Cardiac muscle cell (in vitro differentiated cells and primary cell): ENCODE measurements around the gene PTPRM. TPM values are rescaled to one million over a fixed set of nuclear protein-coding genes. Genes with fewer than 3 reads are reported as not detected.
A peak's percentile ranks its signal among the peaks of the same experiment; 100 is the strongest.

ENCODE experiments used
- DNase-seq, 2 donors: peaks; one replicate each; pipeline versions ENCODE4 v3.0.0 to v3.0.0-alpha.2; 2010 to 2017; ENCODE audit warnings: low read depth in 1 of 2, low spot score in 1 of 2
- H3K27ac ChIP-seq: fragments of 200-600 bp; sonication (generic); 2 replicates; pipeline ENCODE4 v1.5.1; 2016
- H3K27me3 ChIP-seq: fragments of 200-600 bp; sonication (generic); 2 replicates; pipeline ENCODE4 v1.6.0; 2016; ENCODE audit warnings: control low read depth
- H3K36me3 ChIP-seq: fragments of 200-600 bp; sonication (generic); 2 replicates; pipeline ENCODE4 v1.5.1; 2016; ENCODE audit warnings: control low read depth
- H3K4me1 ChIP-seq: fragments of 200-600 bp; sonication (generic); 2 replicates; pipeline ENCODE4 v1.8.1; 2017; ENCODE audit warnings: low read depth, mild to moderate bottlenecking, mixed run types
- H3K4me3 ChIP-seq: fragments of 200-600 bp; sonication (generic); 2 replicates; pipeline ENCODE4 v1.5.1; 2016; ENCODE audit warnings: mild to moderate bottlenecking
- H3K9me3 ChIP-seq: fragments of 200-600 bp; sonication (generic); 2 replicates; pipeline ENCODE4 v1.5.1; 2017; ENCODE audit warnings: low read depth, mild to moderate bottlenecking, control low read depth
- polyA plus RNA-seq: library from polyadenylated mRNA; unstranded; fragments of >200 nt; fragmentation: Nextera tagmentation; extraction: Ambion mirVana; gene quantifications from 2 replicates; pipeline ENCODE4 v1.2.1, GENCODE V29; 2016
- total RNA-seq: library from RNA; depleted of rRNA; stranded (reverse); fragments of >200 nt; gene quantifications from 2 replicates; pipeline ENCODE4 v1.2.3, GENCODE V29; 2016
- TF ChIP-seq, protein P1 (sequence below): IDR thresholded peaks from 2 replicates; pipeline ENCODE4 v1.5.1; 2012; ENCODE audit warnings: low read depth, mild to moderate bottlenecking, low read length

Gene PTPRM
- total and polyA plus RNA-seq, 2 experiments from 2014 or later = 26.5 to 48.8 TPM

DNA sequence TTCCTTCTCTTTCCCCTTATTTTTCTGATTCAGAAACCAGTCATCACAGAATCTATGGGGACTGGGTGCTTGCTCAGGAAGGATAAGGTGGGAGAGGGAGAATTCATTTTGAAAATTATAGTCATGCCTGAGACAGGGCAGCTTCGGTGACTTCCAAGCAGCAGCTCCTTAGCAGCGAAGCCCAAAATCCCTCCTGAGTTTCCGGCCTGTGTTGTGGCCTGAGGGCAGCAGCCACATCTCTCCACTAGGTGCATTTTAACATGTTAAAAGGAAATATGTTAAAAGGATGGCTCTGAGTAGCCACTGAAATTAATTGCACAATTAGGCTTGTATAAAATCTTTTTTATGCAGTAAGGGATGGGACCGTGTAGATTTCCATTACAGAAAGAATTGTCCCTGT, 835.1 kb downstream of the PTPRM start:
- no peak overlapping the region for H3K27ac ChIP-seq
- TF ChIP-seq, protein P1, sequence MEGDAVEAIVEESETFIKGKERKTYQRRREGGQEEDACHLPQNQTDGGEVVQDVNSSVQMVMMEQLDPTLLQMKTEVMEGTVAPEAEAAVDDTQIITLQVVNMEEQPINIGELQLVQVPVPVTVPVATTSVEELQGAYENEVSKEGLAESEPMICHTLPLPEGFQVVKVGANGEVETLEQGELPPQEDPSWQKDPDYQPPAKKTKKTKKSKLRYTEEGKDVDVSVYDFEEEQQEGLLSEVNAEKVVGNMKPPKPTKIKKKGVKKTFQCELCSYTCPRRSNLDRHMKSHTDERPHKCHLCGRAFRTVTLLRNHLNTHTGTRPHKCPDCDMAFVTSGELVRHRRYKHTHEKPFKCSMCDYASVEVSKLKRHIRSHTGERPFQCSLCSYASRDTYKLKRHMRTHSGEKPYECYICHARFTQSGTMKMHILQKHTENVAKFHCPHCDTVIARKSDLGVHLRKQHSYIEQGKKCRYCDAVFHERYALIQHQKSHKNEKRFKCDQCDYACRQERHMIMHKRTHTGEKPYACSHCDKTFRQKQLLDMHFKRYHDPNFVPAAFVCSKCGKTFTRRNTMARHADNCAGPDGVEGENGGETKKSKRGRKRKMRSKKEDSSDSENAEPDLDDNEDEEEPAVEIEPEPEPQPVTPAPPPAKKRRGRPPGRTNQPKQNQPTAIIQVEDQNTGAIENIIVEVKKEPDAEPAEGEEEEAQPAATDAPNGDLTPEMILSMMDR = no peak
- no peak overlapping the region for H3K4me3 ChIP-seq
- no peaks in the 10 kb centered on the region for H3K27me3 ChIP-seq
- H3K4me1 ChIP-seq = no peaks in the 10 kb centered on the region
- H3K36me3 ChIP-seq = peaks cover 2% of the 10 kb centered on the region
- DNase-seq = no peak
- no peaks in the 10 kb centered on the region for H3K9me3 ChIP-seq

DNA sequence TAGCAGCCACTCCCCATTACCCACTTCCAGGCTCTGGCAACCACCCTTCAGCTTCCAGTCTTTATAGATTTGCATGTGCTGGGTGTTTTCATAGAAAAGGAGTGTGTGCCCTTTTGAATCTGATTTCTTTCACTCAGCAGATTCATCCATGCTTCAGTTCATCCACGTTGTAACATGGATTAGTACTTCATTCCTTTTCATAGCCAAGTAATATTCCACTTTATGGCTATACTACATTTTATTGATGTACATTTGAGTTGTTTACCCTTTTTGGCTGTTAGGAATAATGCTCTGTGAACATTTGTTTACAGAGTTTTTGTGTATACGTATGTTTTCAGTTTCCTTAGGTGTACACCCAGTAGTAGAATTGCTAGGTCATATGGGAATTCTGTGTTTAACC, 836.6 kb downstream of the PTPRM start:
- Histone ChIP-seq H3K9me3 (no peaks in the 10 kb centered on the region), H3K27me3 (no peaks in the 10 kb centered on the region), H3K27ac (no peak overlapping the region), H3K4me3 (no peak overlapping the region), H3K36me3 (peaks cover 2% of the 10 kb centered on the region), H3K4me1 (no peaks in the 10 kb centered on the region)
- TF ChIP-seq, protein P1 = no peak
- DNase-seq = no peak

DNA sequence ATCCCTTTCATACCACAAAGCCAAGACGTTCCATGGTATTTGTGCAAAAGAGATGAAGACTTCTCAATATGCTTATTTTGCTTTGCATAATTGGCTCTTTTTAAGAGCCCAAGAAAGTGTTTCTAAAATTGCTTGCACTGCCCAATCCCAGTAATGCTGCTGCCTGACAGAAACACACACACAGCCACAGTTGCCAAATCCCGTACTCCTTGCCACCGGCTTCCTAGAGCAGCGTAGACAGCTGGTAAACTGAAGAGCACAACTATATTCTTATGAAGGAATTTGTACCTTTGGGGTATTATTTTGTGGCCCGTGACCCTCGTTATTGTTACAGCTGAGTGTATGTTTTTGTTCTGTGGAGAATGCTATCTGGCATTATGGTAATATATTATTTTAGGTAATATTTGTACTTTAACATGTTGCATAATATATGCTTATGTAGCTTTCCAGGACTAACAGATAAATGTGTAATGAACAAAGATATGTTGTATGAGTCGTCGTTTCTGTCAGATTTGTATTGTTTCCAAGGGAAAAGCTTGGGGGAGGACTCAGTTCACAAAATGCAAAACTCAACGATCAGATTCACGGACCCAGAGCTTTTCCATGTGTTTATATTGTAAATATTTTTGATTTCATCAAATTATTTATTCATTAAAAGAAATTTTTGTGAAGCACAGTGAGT, 839.2 kb downstream of the PTPRM start:
- TF ChIP-seq, protein P1 = no peak
- H3K27ac ChIP-seq = no peak overlapping the region
- peak in 1 of 2 donors; percentile 32 for DNase-seq
- no peaks in the 10 kb centered on the region for H3K4me1 ChIP-seq
- no peaks in the 10 kb centered on the region for H3K27me3 ChIP-seq
- no peaks in the 10 kb centered on the region for H3K9me3 ChIP-seq
- peaks cover 2% of the 10 kb centered on the region for H3K36me3 ChIP-seq
- no peak overlapping the region for H3K4me3 ChIP-seq

DNA sequence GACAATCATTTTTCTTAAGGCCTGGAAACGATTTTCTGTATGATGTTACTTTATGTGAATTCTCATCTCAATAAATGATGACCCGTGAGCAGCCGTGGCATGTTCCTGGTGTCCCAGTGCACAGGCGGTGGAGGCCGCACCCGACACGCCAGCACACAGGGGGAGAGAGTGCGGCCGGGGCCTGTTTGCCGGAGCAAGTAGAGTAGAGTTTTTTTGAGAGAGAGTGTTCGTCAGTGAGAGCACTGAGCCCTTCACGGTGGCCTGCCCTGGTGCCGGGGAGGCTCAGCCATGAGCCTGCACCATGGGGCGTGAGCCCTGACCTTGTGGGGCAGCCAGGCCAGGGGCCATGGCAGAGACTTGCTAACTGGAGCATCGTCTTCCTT, 839.7 kb downstream of the PTPRM start:
- no peaks in the 10 kb centered on the region for H3K4me1 ChIP-seq
- no peaks in the 10 kb centered on the region for H3K9me3 ChIP-seq
- H3K27ac ChIP-seq = no peak overlapping the region
- H3K4me3 ChIP-seq = no peak overlapping the region
- TF ChIP-seq, protein P1 = no peak
- H3K27me3 ChIP-seq = no peaks in the 10 kb centered on the region
- peaks cover 2% of the 10 kb centered on the region for H3K36me3 ChIP-seq
- no peak for DNase-seq

DNA sequence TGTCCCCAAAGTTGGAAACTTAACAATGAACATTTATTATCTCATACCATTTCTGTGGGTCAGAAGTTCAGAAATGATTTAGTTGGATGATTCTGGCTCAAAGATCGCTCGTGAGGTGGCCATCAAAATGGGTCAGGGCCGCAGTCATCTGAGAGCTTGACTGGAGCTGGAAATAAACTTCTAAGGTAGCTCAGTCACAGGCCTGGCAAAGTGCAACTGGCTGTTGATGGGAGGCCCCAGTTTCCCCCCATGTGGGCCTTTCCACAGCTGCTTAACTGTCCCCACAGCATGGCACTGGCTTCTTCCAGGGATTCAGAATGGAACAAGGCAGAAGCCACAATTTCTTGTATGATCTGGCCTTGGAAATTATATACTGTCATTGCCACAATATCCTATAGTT, 842.0 kb downstream of the PTPRM start:
- no peaks in the 10 kb centered on the region for H3K4me1 ChIP-seq
- H3K9me3 ChIP-seq = no peaks in the 10 kb centered on the region
- TF ChIP-seq, protein P1 = no peak
- DNase-seq = no peak
- H3K27me3 ChIP-seq = no peaks in the 10 kb centered on the region
- H3K36me3 ChIP-seq = peaks cover 2% of the 10 kb centered on the region
- H3K27ac ChIP-seq = no peak overlapping the region
- no peak overlapping the region for H3K4me3 ChIP-seq
